BJ (cell line): Measurements from ENCODE around the gene FAM20A. TPM values are rescaled to one million over a fixed set of nuclear protein-coding genes. Genes with fewer than 3 reads are reported as not detected.
"Not testable (repeated sequence)": the region's sequence is repeated elsewhere in the genome, so short reads cannot be mapped to it uniquely, and the experiment has no call there.

Source experiments
- CTCF ChIA-PET: fragments of 350-600 bp; formaldehyde crosslinking; extraction: SDS; loops from one replicate; lab custom pipeline; 2021; ENCODE audit warnings: antibody characterized with exemption, inconsistent platforms; lab: Yijun Ruan, JAX
- POLR2A ChIA-PET: fragments of 300-600 bp; sonication (Branson Sonifier 250); formaldehyde crosslinking; extraction: SDS; loops from one replicate; lab custom pipeline; 2021; ENCODE audit warnings: antibody characterized with exemption; lab: Charles Lee
- DNase-seq: peaks from one replicate; pipeline ENCODE4 v3.0.0-alpha.2; 2011; ENCODE audit warnings: low read depth
- H3K27me3 ChIP-seq: 2 replicates; pipeline ENCODE4 v1.6.0; 2011; ENCODE audit warnings: low read length; ENCODE audit not compliant: control insufficient read depth, insufficient read depth
- H3K36me3 ChIP-seq: 2 replicates; pipeline ENCODE4 v1.5.1; 2011; ENCODE audit warnings: low read length; ENCODE audit not compliant: control insufficient read depth, insufficient read depth
- H3K4me3 ChIP-seq: 2 replicates; pipeline ENCODE4 v1.5.1; 2011; ENCODE audit warnings: low read depth, mild to moderate bottlenecking, control low read depth, low read length
- polyA plus RNA-seq: library from polyadenylated mRNA; depleted of rRNA; stranded (reverse); fragments of >200 nt; gene quantifications from 2 replicates; pipeline ENCODE4 v1.2.3, GENCODE V29; 2011
- TF ChIP-seq, protein P1 (sequence below): IDR thresholded peaks from 2 replicates; pipeline ENCODE4 v1.5.1; 2011; ENCODE audit warnings: low read depth, mild to moderate bottlenecking, control low read depth, inconsistent platforms, low read length, moderate library complexity; ENCODE audit not compliant: insufficient read depth

The FAM20A gene
- polyA plus RNA-seq, 1 experiment, result 24.1 TPM

DNA sequence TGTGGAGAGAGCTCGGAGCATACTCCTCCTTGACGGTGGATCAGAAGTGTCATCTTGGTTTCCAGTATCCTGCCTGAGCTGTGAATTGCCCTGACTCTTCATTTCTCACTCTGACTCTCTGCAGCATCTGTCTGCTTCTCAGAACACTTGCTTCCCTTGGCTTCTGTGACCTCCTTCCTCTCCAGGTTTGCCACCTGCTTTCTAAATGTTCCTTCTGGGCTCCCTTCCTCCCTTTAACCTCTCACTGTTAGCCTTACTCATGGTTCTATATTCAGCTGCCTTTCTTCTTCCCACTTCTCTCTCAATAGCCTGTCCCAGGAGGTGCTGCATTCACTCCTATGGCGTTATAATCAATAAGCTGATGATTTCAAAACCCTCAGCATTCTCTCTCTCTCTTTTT, 100.1 kb downstream of the FAM20A start:
- H3K36me3 ChIP-seq, result no peaks in the 10 kb centered on the region
- H3K4me3 ChIP-seq, result no peak overlapping the region
- TF ChIP-seq, protein P1, sequence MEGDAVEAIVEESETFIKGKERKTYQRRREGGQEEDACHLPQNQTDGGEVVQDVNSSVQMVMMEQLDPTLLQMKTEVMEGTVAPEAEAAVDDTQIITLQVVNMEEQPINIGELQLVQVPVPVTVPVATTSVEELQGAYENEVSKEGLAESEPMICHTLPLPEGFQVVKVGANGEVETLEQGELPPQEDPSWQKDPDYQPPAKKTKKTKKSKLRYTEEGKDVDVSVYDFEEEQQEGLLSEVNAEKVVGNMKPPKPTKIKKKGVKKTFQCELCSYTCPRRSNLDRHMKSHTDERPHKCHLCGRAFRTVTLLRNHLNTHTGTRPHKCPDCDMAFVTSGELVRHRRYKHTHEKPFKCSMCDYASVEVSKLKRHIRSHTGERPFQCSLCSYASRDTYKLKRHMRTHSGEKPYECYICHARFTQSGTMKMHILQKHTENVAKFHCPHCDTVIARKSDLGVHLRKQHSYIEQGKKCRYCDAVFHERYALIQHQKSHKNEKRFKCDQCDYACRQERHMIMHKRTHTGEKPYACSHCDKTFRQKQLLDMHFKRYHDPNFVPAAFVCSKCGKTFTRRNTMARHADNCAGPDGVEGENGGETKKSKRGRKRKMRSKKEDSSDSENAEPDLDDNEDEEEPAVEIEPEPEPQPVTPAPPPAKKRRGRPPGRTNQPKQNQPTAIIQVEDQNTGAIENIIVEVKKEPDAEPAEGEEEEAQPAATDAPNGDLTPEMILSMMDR, result no peak
- no peaks in the 10 kb centered on the region; the same call in 1 of the 2 replicates for H3K27me3 ChIP-seq
- CTCF ChIA-PET, result no interaction called here
- no peak for DNase-seq
- POLR2A ChIA-PET, result interaction anchor here (0.7 kb wide), 1 partner anchor 67 kb away, joined by 3 read pairs; no protein-coding TSS in a partner anchor

DNA sequence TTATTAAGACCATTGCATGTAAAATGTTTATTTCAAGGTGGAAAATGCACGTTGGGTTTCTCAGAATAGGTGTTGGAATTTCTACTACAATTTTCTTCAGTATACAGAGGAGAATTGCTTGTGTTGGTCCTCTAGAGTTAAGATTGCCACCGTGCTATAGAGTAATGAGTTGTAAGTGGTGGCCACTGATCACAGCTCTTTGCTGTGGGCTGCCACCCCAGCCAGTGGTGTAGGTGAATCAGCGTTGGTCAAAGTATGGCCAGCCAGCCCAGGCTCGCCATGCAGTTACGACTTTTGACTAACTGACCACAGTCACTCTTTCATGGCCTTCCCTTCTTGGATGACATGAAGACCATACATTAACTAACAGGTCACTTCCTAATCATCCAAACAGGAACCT, 101.6 kb downstream of the FAM20A start:
- no peaks in the 10 kb centered on the region for H3K36me3 ChIP-seq
- no peak overlapping the region for H3K4me3 ChIP-seq
- POLR2A ChIA-PET, result no interaction called here
- TF ChIP-seq, protein P1, result no peak
- no peak for DNase-seq
- no peaks in the 10 kb centered on the region; the same call in 1 of the 2 replicates for H3K27me3 ChIP-seq
- CTCF ChIA-PET, result interaction anchor here (0.5 kb wide), 1 partner anchor 534 kb away, joined by 3 read pairs; no protein-coding TSS in a partner anchor

DNA sequence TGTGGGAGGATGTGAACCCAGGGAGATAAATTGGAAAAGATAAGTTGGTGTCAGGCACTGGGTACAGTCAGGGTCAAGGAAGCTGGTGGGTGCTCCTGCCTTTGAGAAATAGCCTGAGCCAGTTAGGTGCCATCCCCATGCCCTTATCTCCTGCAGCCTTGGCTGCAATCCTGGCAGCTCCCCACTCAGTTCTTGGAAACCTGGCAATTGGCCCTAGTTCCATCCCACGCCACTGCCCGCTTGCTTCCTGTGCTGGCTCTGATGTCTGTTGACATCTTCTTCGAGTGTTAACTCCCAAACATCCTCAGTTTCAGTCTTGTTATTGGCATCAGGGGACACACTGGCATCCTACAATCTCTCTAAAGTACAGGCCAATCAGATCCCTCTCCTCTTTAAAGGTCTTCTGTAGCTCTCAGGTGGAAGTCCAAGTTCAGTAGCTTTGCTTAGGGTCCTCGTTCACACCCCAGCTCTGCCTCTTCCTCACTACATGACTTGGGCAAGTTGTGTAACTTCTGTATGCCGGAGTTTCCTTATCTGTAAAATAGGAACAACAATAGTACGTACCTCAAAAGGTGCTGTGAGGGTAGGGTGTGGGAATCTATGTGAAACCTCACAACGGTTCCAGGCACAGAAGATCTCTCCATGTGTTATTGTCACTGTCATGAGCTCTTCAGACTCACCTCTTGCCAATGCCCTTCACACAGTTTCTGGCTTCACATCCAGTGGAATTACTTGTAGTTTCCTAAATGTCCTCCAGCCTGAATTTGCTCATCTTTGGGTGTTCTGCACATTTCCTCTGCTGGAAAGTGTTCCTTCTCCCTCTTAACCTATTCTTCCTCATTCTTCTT, 102.5 kb downstream of the FAM20A start:
- POLR2A ChIA-PET, result no interaction called here
- TF ChIP-seq, protein P1, result no peak
- no peak for DNase-seq
- no peaks in the 10 kb centered on the region for H3K36me3 ChIP-seq
- no peaks in the 10 kb centered on the region; the same call in 1 of the 2 replicates for H3K27me3 ChIP-seq
- CTCF ChIA-PET, result interaction anchor here (1.0 to 1.8 kb wide), 2 partner anchors 31 to 40 kb away, joined by 3 to 6 read pairs; no protein-coding TSS in a partner anchor
- H3K4me3 ChIP-seq, result no peak overlapping the region

DNA sequence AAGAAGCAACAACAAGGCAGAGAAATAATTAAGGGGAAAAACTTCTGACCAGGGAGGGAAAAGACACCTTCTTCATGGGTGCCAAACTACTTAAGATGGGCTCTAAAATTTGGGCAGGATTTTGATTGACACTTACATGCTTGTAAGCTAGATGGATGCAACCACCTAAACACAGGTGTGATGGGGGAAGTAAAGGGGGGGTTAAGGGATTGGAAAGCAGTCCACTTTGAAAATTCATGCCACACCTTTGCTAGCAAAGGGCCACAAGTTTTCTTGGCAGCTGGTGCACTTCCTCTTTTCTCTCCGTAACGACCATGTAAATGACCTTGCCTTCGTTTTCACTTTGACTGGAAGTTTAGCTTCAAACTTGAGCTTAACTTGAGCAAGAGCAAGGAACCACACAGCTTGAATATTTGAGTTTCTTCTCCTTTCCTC, 103.3 kb downstream of the FAM20A start:
- DNase-seq, result no peak
- ChIA-PET CTCF (interaction anchor here (1.0 to 1.8 kb wide), 3 partner anchors 31 to 39 kb away, joined by 3 to 6 read pairs (median 3); no protein-coding TSS in a partner anchor), POLR2A (no interaction called here)
- TF ChIP-seq, protein P1, result no peak
- Histone ChIP-seq H3K4me3 (no peak overlapping the region), H3K27me3 (no peaks in the 10 kb centered on the region; the same call in 1 of the 2 replicates), H3K36me3 (no peaks in the 10 kb centered on the region)

DNA sequence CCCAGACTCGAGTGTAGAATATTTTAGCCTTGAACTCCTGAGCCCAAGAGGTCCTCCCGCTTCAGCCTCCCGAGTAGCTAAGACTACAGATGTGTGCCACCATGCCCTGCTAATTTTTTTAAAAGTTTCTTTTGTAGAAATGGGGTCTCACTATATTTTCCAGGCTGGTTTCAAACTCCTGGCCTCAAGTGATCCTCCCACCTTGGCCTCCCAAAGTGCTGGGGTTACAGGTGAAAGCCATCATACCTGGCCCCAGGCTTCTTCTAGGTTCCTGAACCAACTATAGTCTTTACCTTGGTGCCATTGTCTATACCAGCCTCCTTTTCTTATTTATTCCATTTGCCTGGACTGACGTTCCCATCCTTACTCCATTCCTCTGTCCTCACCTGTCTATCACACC, 106.1 kb downstream of the FAM20A start:
- Histone ChIP-seq H3K27me3 (no peaks in the 10 kb centered on the region; the same call in 1 of the 2 replicates), H3K36me3 (no peaks in the 10 kb centered on the region), H3K4me3 (no peak overlapping the region)
- TF ChIP-seq, protein P1, result no peak
- ChIA-PET CTCF (interaction anchor here (0.7 kb wide), 1 partner anchor 324 kb away, joined by 3 read pairs; no protein-coding TSS in a partner anchor), POLR2A (no interaction called here)
- no peak for DNase-seq

DNA sequence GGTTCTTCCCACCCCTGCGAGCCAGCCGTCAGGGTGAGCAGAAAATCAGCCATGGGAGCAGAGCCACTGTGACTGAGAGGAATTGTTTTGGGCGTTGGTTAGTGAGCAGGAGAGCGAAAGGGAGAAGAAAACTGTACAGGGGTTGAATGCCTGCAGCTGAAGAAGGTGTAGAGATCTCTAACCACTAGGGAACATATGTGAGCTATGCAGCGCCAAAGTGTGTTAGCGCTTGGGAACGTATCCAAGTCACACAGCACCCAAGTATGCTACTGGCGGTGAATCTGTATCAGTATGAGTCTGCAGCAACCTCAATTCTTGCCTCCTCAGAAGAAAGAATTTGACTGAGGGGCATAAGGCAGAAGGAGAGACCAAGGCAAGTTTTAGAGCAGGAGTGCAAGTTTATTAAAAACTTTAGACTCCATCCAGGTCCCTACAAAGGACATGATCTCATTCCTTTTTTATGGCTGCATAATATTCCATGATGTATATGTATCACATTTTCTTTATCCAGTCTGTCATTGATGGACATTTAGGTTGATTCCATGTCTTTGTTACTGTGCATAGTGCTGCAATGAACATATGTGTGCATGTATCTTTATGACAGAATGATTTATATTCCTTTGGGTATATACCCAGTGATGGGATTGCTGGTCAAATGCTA, 108.6 kb downstream of the FAM20A start:
- H3K27me3 ChIP-seq, DNase-seq, POLR2A ChIA-PET, CTCF ChIA-PET, H3K36me3 ChIP-seq, H3K4me3 ChIP-seq: not testable (repeated sequence)
